B cell (primary cell): ENCODE results near the gene KRCC1.

Experiments used
- EZH2 ChIP-seq: IDR thresholded peaks from 2 replicates; pipeline ENCODE4 v1.6.1; 2012; ENCODE audit warnings: borderline replicate concordance, low read depth, mild to moderate bottlenecking, moderate library complexity, low read length; ENCODE audit not compliant: insufficient read depth, poor library complexity, severe bottlenecking
- TF ChIP-seq, protein P1 (sequence below): fragments of 200-600 bp; IDR thresholded peaks from one replicate; pipeline ENCODE4 v1.8.0; 2022; ENCODE audit warnings: antibody characterized with exemption, mild to moderate bottlenecking

DNA sequence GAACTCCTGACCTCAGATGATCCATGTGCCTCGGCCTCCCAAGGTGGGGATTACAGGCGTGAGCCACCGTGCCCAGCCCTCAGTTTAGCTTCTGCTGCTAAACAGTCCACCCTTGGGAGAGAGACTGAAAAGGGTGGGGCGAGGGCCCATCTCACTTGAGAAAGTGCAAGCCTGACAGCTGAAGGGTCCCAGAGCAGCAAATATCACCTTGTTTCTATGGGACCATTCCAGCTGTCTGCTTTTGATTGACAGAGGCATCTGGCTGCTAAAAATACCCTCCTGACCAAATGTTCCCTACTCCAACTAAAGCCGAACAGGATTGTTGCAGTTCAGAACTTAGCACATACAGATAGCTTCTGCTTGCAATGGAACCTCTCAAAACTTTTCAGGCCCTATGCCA, 11.6 kb upstream of the KRCC1 start:
- TF ChIP-seq, protein P1, sequence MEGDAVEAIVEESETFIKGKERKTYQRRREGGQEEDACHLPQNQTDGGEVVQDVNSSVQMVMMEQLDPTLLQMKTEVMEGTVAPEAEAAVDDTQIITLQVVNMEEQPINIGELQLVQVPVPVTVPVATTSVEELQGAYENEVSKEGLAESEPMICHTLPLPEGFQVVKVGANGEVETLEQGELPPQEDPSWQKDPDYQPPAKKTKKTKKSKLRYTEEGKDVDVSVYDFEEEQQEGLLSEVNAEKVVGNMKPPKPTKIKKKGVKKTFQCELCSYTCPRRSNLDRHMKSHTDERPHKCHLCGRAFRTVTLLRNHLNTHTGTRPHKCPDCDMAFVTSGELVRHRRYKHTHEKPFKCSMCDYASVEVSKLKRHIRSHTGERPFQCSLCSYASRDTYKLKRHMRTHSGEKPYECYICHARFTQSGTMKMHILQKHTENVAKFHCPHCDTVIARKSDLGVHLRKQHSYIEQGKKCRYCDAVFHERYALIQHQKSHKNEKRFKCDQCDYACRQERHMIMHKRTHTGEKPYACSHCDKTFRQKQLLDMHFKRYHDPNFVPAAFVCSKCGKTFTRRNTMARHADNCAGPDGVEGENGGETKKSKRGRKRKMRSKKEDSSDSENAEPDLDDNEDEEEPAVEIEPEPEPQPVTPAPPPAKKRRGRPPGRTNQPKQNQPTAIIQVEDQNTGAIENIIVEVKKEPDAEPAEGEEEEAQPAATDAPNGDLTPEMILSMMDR = no peak
- TF ChIP-seq EZH2 = no peak
